Stimulated activated CD8-positive, alpha-beta memory T cell treated with anti-CD3 and anti-CD28 coated beads, Interleukin-7, amount 100 ng/mL, for 24 hours (primary cell): ENCODE measurements around the gene PPP1CB.
"Not testable (repeated sequence)": the region's sequence is repeated elsewhere in the genome, so short reads cannot be mapped to it uniquely, and the experiment has no call there.

Experiments
- DNase-seq: peaks from one replicate; pipeline ENCODE4 v3.0.0-alpha.2; 2020; ENCODE audit warnings: low read depth

Gene PPP1CB

GRCh38 chr2:28751252-28751955 lies at the start of gene PPP1CB:
Gene PPP1CB, plus strand, starts transcription at chr2:28751830. Its CDS starts 295 bp downstream, at chr2:28752125.
- DNase-seq = peak; percentile 83

GRCh38 chr2:28702415-28702861 lies 49.2 kb upstream of the PPP1CB start:
- DNase-seq = no peak

- DNase-seq = no peak
Measured at GRCh38 chr2:28702878-28703277, 48.8 kb upstream of the PPP1CB start.

- DNase-seq = no peak
Measured at GRCh38 chr2:28704621-28705020, 47.0 kb upstream of the PPP1CB start.

- no peak for DNase-seq
Measured at GRCh38 chr2:28705751-28706440, 45.7 kb upstream of the PPP1CB start.

GRCh38 chr2:28707592-28707991 lies 44.0 kb upstream of the PPP1CB start:
- no peak for DNase-seq

- no peak for DNase-seq
Measured at GRCh38 chr2:28709101-28709500, 42.5 kb upstream of the PPP1CB start.

- DNase-seq = no peak
Measured at GRCh38 chr2:28710545-28710944, 41.1 kb upstream of the PPP1CB start.

- DNase-seq = no peak
Measured at GRCh38 chr2:28713577-28714298, 37.9 kb upstream of the PPP1CB start.

- no peak for DNase-seq
Measured at GRCh38 chr2:28716265-28716865, 35.3 kb upstream of the PPP1CB start.

GRCh38 chr2:28717339-28717758 lies 34.3 kb upstream of the PPP1CB start:
- no peak for DNase-seq

GRCh38 chr2:28720345-28720744 lies 31.3 kb upstream of the PPP1CB start:
- no peak for DNase-seq

GRCh38 chr2:28721601-28722191 lies 29.9 kb upstream of the PPP1CB start:
- no peak for DNase-seq

- no peak for DNase-seq
Measured at GRCh38 chr2:28725021-28725711, 26.5 kb upstream of the PPP1CB start.

GRCh38 chr2:28726177-28726576 lies 25.5 kb upstream of the PPP1CB start:
- DNase-seq = no peak

- no peak for DNase-seq
Measured at GRCh38 chr2:28729698-28730097, 21.9 kb upstream of the PPP1CB start.

GRCh38 chr2:28730641-28731146 lies 20.9 kb upstream of the PPP1CB start:
- DNase-seq = no peak

- DNase-seq = no peak
Measured at GRCh38 chr2:28735511-28735910, 16.1 kb upstream of the PPP1CB start.

- no peak for DNase-seq
Measured at GRCh38 chr2:28736034-28736433, 15.6 kb upstream of the PPP1CB start.

- no peak for DNase-seq
Measured at GRCh38 chr2:28737655-28738054, 14.0 kb upstream of the PPP1CB start.

GRCh38 chr2:28742619-28743018 lies 9.0 kb upstream of the PPP1CB start:
- DNase-seq = not testable (repeated sequence)
